ENCODE results near the gene OXER1.

DNA sequence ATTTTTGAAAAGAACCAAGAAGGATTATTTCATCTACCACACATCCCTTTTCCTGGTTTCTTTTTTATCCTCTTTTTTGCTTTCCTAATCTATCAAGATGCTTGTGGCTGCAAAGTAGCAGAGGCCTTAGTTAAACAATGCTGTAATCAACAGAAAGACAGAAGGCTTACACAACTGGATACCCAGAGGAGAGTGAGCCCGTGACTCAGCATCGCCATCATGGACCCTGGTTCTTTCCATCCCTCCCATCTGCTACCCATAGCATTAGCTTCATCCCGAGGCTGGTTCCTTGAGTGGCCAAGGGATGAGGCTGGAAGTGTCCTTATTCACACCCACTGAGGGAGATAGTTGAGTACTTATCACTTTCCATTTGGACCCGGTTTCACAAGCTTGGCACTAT is 35.9 kb upstream of the OXER1 start:
- TF ChIP-seq GATA2 (IDR thresholded peaks at IDR 0.05; ENCODE audit: low read depth, low read length) (no peak), GATA3 (IDR thresholded peaks at IDR 0.05; ENCODE audit: low read depth, low read length) (no peak)
